PC-9 (cell line): ENCODE results near the gene C9. TPM values are rescaled to one million over a fixed set of nuclear protein-coding genes. Genes with fewer than 3 reads are reported as not detected.

Experiments used
- BruUV-seq: library from RNA; stranded (reverse); fragments of 400-500 nt; replicated peaks from 2 replicates; lab custom pipeline; 2021; lab: Mats Ljungman, UMichigan
- CTCF ChIA-PET: fragments of 300-600 bp; sonication (Branson Sonifier 250); formaldehyde crosslinking; loops from one replicate; lab custom pipeline; 2022; ENCODE audit warnings: antibody characterized with exemption; lab: Charles Lee
- POLR2A ChIA-PET: fragments of 300-600 bp; sonication (Branson Sonifier 250); formaldehyde crosslinking; loops from one replicate; lab custom pipeline; 2022; ENCODE audit warnings: antibody characterized with exemption; ENCODE audit not compliant: unreplicated experiment; lab: Charles Lee
- DNase-seq, 2 experiments: peaks; one replicate each; pipeline versions ENCODE4 v3.0.0 to v3.0.0-alpha.2; 2015 to 2022; ENCODE audit warnings: mixed read lengths in 1 of 2
- H2AFZ ChIP-seq: fragments of 200-600 bp; sonication (generic); 2 replicates; pipeline ENCODE4 v1.8.1; 2017; ENCODE audit warnings: antibody characterized with exemption
- H3F3A ChIP-seq: fragments of 200-600 bp; sonication (generic); 2 replicates; pipeline ENCODE4 v1.8.1; 2017; ENCODE audit warnings: antibody characterized with exemption, mild to moderate bottlenecking, low read depth; ENCODE audit not compliant: insufficient read depth
- H3K27ac ChIP-seq: fragments of 200-600 bp; sonication (generic); 2 replicates; pipeline ENCODE4 v1.6.1; 2016; ENCODE audit warnings: mixed run types
- H3K27me3 ChIP-seq: fragments of 200-600 bp; sonication (generic); 2 replicates; pipeline ENCODE4 v1.6.1; 2016; ENCODE audit warnings: low read depth, mixed run types; ENCODE audit not compliant: insufficient read depth
- H3K36me3 ChIP-seq: fragments of 200-600 bp; sonication (generic); 2 replicates; pipeline ENCODE4 v1.6.1; 2016; ENCODE audit warnings: low read depth, mixed run types
- H3K4me1 ChIP-seq: fragments of 200-600 bp; sonication (generic); replicated peaks from 2 replicates; pipeline ENCODE4 v1.6.1; 2016; ENCODE audit warnings: mixed run types; ENCODE audit not compliant: insufficient read depth
- H3K4me2 ChIP-seq: fragments of 200-600 bp; sonication (generic); 2 replicates; pipeline ENCODE4 v1.6.1; 2017; ENCODE audit warnings: mixed run types
- H3K4me3 ChIP-seq: fragments of 200-600 bp; sonication (generic); 2 replicates; pipeline ENCODE4 v1.6.1; 2016; ENCODE audit warnings: mixed run types
- H3K79me2 ChIP-seq: fragments of 200-600 bp; sonication (generic); 2 replicates; pipeline ENCODE4 v1.6.1; 2017; ENCODE audit warnings: low read depth, mixed run types
- H3K9me2 ChIP-seq: fragments of 200-600 bp; sonication (generic); 2 replicates; pipeline ENCODE4 v1.8.1; 2017; ENCODE audit warnings: mild to moderate bottlenecking; ENCODE audit not compliant: insufficient read depth
- H3K9me3 ChIP-seq: fragments of 200-600 bp; sonication (generic); 2 replicates; pipeline ENCODE4 v1.8.1; 2016; ENCODE audit warnings: low read depth; ENCODE audit not compliant: insufficient read depth
- H4K20me1 ChIP-seq: fragments of 200-600 bp; sonication (generic); 2 replicates; pipeline ENCODE4 v1.8.1; 2017; ENCODE audit not compliant: insufficient read depth
- CTCF ChIP-seq: fragments of 200-600 bp; sonication (generic); conservative IDR thresholded peaks from 2 replicates; pipeline ENCODE4 v1.6.1; 2017; ENCODE audit warnings: mixed run types, antibody characterized with exemption, mild to moderate bottlenecking, moderate library complexity
- EZH2 ChIP-seq: fragments of 200-600 bp; sonication (generic); IDR thresholded peaks from 2 replicates; pipeline ENCODE4 v1.8.0; 2017; ENCODE audit warnings: antibody characterized with exemption, low read depth
- intact Hi-C: fragments of 100-400 bp; cut with micrococcal nuclease; formaldehyde crosslinking; loops from one replicate; pipeline ENCODE4 v1.10.0; 2022; ENCODE audit not compliant: unreplicated experiment
- total RNA-seq: library from RNA; stranded (reverse); gene quantifications from 2 replicates; pipeline ENCODE4 v1.2.3, GENCODE V29; 2021

The C9 gene
- total RNA-seq, 1 experiment from 2014 or later = not detected

GRCh38 chr5:39262981-39263380 lies 101.3 kb downstream of the C9 start:
- DNase-seq = no peak
- H3K4me1 ChIP-seq = 0 out of 2 replicates have a peak, but pooled peaks cover 5% of the 10 kb centered on the region
- H2AFZ ChIP-seq = no peak overlapping the region
- intact Hi-C loops = no loop called here
- no peaks in the 10 kb centered on the region for H4K20me1 ChIP-seq
- H3F3A ChIP-seq = no peaks in the 10 kb centered on the region
- no peaks in the 10 kb centered on the region for H3K9me3 ChIP-seq
- H3K4me2 ChIP-seq = no peak overlapping the region
- TF ChIP-seq CTCF (no peak), EZH2 (no peak)
- no peak overlapping the region for H3K4me3 ChIP-seq
- H3K79me2 ChIP-seq = no peaks in the 10 kb centered on the region
- ChIA-PET POLR2A (interaction anchor here (0.7 kb wide), 1 partner anchor 39 kb away, joined by 10 read pairs; no protein-coding TSS in a partner anchor), CTCF (no interaction called here)
- no TSS peak for BruUV-seq
- H3K27me3 ChIP-seq = no peaks in the 10 kb centered on the region
- no peak overlapping the region for H3K27ac ChIP-seq
- H3K36me3 ChIP-seq = no peaks in the 10 kb centered on the region
- no peaks in the 10 kb centered on the region for H3K9me2 ChIP-seq

- no peak overlapping the region for H3K27ac ChIP-seq
- H3K4me1 ChIP-seq = peaks cover 13% of the 10 kb centered on the region
- BruUV-seq = no TSS peak
- ChIA-PET CTCF (no interaction called here), POLR2A (interaction anchor here (0.7 kb wide), 1 partner anchor 1847 kb away, joined by 4 read pairs; no protein-coding TSS in a partner anchor)
- H3K27me3 ChIP-seq = no peaks in the 10 kb centered on the region
- H3K9me3 ChIP-seq = no peaks in the 10 kb centered on the region
- H3K4me2 ChIP-seq = no peak overlapping the region
- no peak overlapping the region for H3K4me3 ChIP-seq
- intact Hi-C loops = no loop called here
- no peaks in the 10 kb centered on the region for H4K20me1 ChIP-seq
- H3K9me2 ChIP-seq = no peaks in the 10 kb centered on the region
- no peak for DNase-seq
- H3F3A ChIP-seq = no peaks in the 10 kb centered on the region
- TF ChIP-seq EZH2 (no peak), CTCF (no peak)
- H2AFZ ChIP-seq = no peak overlapping the region
- no peaks in the 10 kb centered on the region for H3K36me3 ChIP-seq
- no peaks in the 10 kb centered on the region for H3K79me2 ChIP-seq
Measured at GRCh38 chr5:39260095-39260494, 104.2 kb downstream of the C9 start.

GRCh38 chr5:39257554-39257953 lies 106.7 kb downstream of the C9 start:
- Histone ChIP-seq H2AFZ (no peak overlapping the region), H4K20me1 (no peaks in the 10 kb centered on the region), H3K4me1 (peaks cover 13% of the 10 kb centered on the region), H3F3A (no peaks in the 10 kb centered on the region), H3K36me3 (no peaks in the 10 kb centered on the region), H3K9me3 (no peaks in the 10 kb centered on the region), H3K9me2 (no peaks in the 10 kb centered on the region), H3K27me3 (no peaks in the 10 kb centered on the region), H3K4me2 (no peak overlapping the region), H3K79me2 (no peaks in the 10 kb centered on the region), H3K4me3 (no peak overlapping the region), H3K27ac (no peak overlapping the region)
- intact Hi-C loops = no loop called here
- no TSS peak for BruUV-seq
- no peak for DNase-seq
- ChIA-PET CTCF (no interaction called here), POLR2A (interaction anchor here (0.6 kb wide), 1 partner anchor 71 kb away, joined by 4 read pairs; no protein-coding TSS in a partner anchor)
- TF ChIP-seq EZH2 (no peak), CTCF (no peak)
